Measurements from ENCODE around the gene ABTB1.

Gene ABTB1

GRCh38 chr3:127706785-127707351, 34.1 kb downstream of the ABTB1 start:
- H4K20me1 ChIP-seq: no peaks in the 10 kb centered on the region
- H3K27ac ChIP-seq: no peak overlapping the region
- peaks cover 0 to 12% (median 7%) of the 10 kb centered on the region in 10 experiments; a peak in 12 of 20 replicates for H3K4me1 ChIP-seq
- H3K4me3 ChIP-seq: no peak overlapping the region
- H3K9me3 ChIP-seq (replicated peaks in 1 of 11): peaks cover 6 to 24% (median 13%) of the 10 kb centered on the region in 11 experiments; a peak in 20 of 22 replicates
- 0 out of 22 replicates have a peak, but pooled peaks cover 0 to 2% (median 0%) of the 10 kb centered on the region in 11 experiments for H3K27me3 ChIP-seq
- H3K4me2 ChIP-seq: no peak overlapping the region
- TF ChIP-seq Cebpa-rat (IDR thresholded peaks at IDR 0.05): no peak
- H3K9ac ChIP-seq: no peak overlapping the region
- no peaks in the 10 kb centered on the region for H3K36me3 ChIP-seq

GRCh38 chr3:127707851-127708411, 35.2 kb downstream of the ABTB1 start:
- H3K4me3 ChIP-seq: no peak overlapping the region
- H3K4me2 ChIP-seq: no peak overlapping the region
- H3K4me1 ChIP-seq: peaks cover 0 to 12% (median 7%) of the 10 kb centered on the region in 10 experiments; a peak in 12 of 20 replicates
- H3K27me3 ChIP-seq: peaks cover 0 to 8% (median 0%) of the 10 kb centered on the region in 11 experiments; a peak in 1 of 22 replicates
- no peak overlapping the region for H3K27ac ChIP-seq
- H3K36me3 ChIP-seq: no peaks in the 10 kb centered on the region
- no peaks in the 10 kb centered on the region for H4K20me1 ChIP-seq
- no peak overlapping the region for H3K9ac ChIP-seq
- H3K9me3 ChIP-seq (replicated peaks in 1 of 11): peaks cover 6 to 24% (median 12%) of the 10 kb centered on the region in 11 experiments; a peak in 20 of 22 replicates
- no peak for TF ChIP-seq Cebpa-rat (IDR thresholded peaks at IDR 0.05)

DNA sequence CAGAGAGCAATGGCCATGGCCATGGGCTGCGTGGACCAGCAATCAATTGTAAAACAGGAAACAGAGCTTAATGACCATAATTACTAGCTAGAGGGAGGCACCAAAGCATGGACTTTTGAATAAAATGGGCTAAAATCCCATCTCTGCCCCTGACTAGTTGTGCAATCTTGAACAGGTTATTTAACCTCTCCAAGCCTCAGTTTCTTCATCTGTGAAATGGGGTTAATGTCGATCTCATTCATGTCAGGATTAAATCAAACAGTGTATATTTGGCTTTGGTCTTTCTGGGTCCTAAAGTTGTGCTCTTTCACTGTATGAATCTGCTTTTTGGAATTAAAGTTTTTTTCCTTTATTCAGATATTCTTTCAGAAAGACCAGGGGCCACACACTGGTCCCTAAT, 36.1 kb downstream of the ABTB1 start:
- no peaks in the 10 kb centered on the region for H4K20me1 ChIP-seq
- H3K9me3 ChIP-seq (replicated peaks in 1 of 11): peaks cover 2 to 15% (median 5%) of the 10 kb centered on the region in 11 experiments; a peak in 20 of 22 replicates
- TF ChIP-seq Cebpa-rat (IDR thresholded peaks at IDR 0.05): no peak
- no peaks in the 10 kb centered on the region for H3K36me3 ChIP-seq
- no peak overlapping the region for H3K9ac ChIP-seq
- H3K27ac ChIP-seq: no peak overlapping the region
- no peak overlapping the region for H3K4me2 ChIP-seq
- H3K4me1 ChIP-seq: peaks cover 6 to 13% (median 8%) of the 10 kb centered on the region in 10 experiments; a peak in 16 of 20 replicates
- H3K27me3 ChIP-seq: peaks cover 0 to 8% (median 0%) of the 10 kb centered on the region in 11 experiments; a peak in 1 of 22 replicates
- H3K4me3 ChIP-seq: no peak overlapping the region

DNA sequence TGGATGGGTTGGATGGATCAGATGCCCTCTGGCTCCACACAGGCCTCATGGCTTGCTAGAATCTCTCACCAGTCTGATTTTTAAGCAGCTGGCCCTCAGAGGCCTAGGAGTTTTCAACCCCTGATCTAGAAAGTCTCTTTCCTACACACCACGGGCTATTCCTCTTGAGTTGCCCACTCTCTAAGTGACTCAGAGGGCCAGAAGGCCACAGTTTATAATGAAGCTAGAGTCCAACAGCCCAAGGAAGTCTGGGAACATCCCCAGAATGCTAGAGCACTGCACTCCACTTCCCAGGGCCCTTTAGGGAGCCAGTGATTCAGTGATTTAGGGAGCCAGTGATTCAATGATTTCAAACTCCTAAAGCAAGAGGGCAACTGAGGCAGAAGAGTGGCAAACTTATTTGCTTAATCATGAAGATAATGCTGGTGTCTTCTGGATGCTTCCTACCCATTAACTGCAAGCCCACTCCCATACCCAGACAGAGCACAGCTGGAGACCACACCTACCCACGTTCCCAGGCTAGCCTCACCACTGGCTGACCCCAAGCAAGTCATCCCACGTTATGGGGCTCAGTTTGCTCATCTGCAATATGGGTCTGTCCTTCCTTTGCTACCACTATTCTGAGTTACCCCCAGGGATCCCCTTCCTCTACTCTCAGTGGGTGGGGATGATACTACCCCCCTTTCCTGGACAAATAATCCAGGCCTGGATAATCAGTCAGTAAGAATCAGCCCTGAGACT, 36.7 kb downstream of the ABTB1 start:
- Histone ChIP-seq H4K20me1 (no peaks in the 10 kb centered on the region), H3K9ac (no peak overlapping the region), H3K27ac (no peak overlapping the region), H3K4me3 (no peak overlapping the region), H3K9me3 (replicated peaks in 1 of 11) (peaks cover 0 to 9% (median 0%) of the 10 kb centered on the region in 11 experiments; a peak in 5 of 22 replicates), H3K36me3 (no peaks in the 10 kb centered on the region), H3K4me1 (peaks cover 8 to 20% (median 10%) of the 10 kb centered on the region in 10 experiments; a peak in 16 of 20 replicates), H3K27me3 (peaks cover 0 to 8% (median 0%) of the 10 kb centered on the region in 11 experiments; a peak in 1 of 22 replicates), H3K4me2 (no peak overlapping the region)
- TF ChIP-seq Cebpa-rat (IDR thresholded peaks at IDR 0.05): no peak

GRCh38 chr3:127710155-127710941, 37.6 kb downstream of the ABTB1 start:
- no peak for TF ChIP-seq Cebpa-rat (IDR thresholded peaks at IDR 0.05)
- no peak overlapping the region for H3K9ac ChIP-seq
- H3K4me1 ChIP-seq: peaks cover 8 to 28% (median 13%) of the 10 kb centered on the region in 10 experiments; a peak in 18 of 20 replicates
- H3K27ac ChIP-seq: no peak overlapping the region
- no peaks in the 10 kb centered on the region for H3K36me3 ChIP-seq
- no peak overlapping the region for H3K4me3 ChIP-seq
- peaks cover 0 to under 1% (median 0%) of the 10 kb centered on the region in 11 experiments; a peak in 1 of 22 replicates for H3K9me3 ChIP-seq (replicated peaks in 1 of 11)
- peaks cover 0 to 8% (median 0%) of the 10 kb centered on the region in 11 experiments; a peak in 1 of 22 replicates for H3K27me3 ChIP-seq
- H4K20me1 ChIP-seq: no peaks in the 10 kb centered on the region
- peak overlapping the region in 8 of 11 experiments; percentile 9 to 44 (median 32); a peak in 11 of 22 replicates for H3K4me2 ChIP-seq

DNA sequence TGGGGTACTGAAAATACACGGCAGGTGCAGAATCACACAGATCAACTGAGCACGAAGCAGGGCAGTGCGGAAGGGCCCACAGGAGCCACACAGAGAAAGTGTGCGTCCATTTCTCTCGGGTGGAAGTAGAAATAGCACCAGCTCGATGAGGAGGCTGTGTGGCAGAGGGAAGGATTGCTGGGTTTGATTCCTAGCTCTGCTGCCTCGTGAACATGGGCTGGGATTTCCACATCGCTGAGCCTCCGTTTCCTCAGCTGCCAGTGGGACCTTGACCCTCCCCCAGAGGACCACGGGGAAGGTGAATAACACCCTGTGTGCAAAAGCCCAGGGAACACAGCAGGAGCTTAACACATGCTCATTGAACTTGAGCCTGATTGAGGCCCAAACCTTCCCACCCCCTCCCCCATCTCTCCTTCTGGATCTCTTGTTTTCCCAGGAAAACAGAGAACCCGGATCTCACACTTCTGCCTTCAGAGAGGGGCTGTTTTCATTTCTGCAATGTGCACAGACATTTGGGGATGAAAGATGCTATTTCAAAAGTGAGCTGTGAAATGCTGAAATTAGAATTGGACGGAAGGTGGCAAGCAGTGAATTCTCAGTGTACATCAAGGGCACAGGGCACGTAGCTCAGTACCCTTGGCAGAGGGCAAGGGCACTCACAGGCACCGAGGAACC, 38.4 kb downstream of the ABTB1 start:
- no peak overlapping the region for H3K27ac ChIP-seq
- no peaks in the 10 kb centered on the region for H4K20me1 ChIP-seq
- no peaks in the 10 kb centered on the region for H3K9me3 ChIP-seq (replicated peaks in 1 of 11)
- no peak overlapping the region for H3K4me3 ChIP-seq
- H3K27me3 ChIP-seq: peaks cover 0 to 8% (median 0%) of the 10 kb centered on the region in 11 experiments; a peak in 1 of 22 replicates
- peak overlapping the region in 9 of 11 experiments; percentile 9 to 44 (median 31); a peak in 14 of 22 replicates for H3K4me2 ChIP-seq
- TF ChIP-seq Cebpa-rat (IDR thresholded peaks at IDR 0.05): no peak
- H3K9ac ChIP-seq: no peak overlapping the region
- H3K36me3 ChIP-seq: no peaks in the 10 kb centered on the region
- peaks cover 8 to 36% (median 19%) of the 10 kb centered on the region in 10 experiments; a peak in 19 of 20 replicates for H3K4me1 ChIP-seq

GRCh38 chr3:127711896-127712295, 39.1 kb downstream of the ABTB1 start:
- no peaks in the 10 kb centered on the region for H4K20me1 ChIP-seq
- no peaks in the 10 kb centered on the region for H3K36me3 ChIP-seq
- peaks cover 0 to 8% (median 0%) of the 10 kb centered on the region in 11 experiments; a peak in 1 of 22 replicates for H3K27me3 ChIP-seq
- H3K4me3 ChIP-seq: no peak overlapping the region
- no peak overlapping the region for H3K4me2 ChIP-seq
- no peak overlapping the region for H3K27ac ChIP-seq
- H3K9me3 ChIP-seq (replicated peaks in 1 of 11): no peaks in the 10 kb centered on the region
- no peak overlapping the region for H3K9ac ChIP-seq
- peaks cover 8 to 44% (median 19%) of the 10 kb centered on the region in 10 experiments; a peak in 19 of 20 replicates for H3K4me1 ChIP-seq
- no peak for TF ChIP-seq Cebpa-rat (IDR thresholded peaks at IDR 0.05)

GRCh38 chr3:127712461-127712860, 39.7 kb downstream of the ABTB1 start:
- no peaks in the 10 kb centered on the region for H3K36me3 ChIP-seq
- no peaks in the 10 kb centered on the region for H4K20me1 ChIP-seq
- H3K4me2 ChIP-seq: no peak overlapping the region
- no peak overlapping the region for H3K4me3 ChIP-seq
- H3K4me1 ChIP-seq: peaks cover 8 to 44% (median 19%) of the 10 kb centered on the region in 10 experiments; a peak in 19 of 20 replicates
- no peak overlapping the region for H3K9ac ChIP-seq
- no peaks in the 10 kb centered on the region for H3K9me3 ChIP-seq (replicated peaks in 1 of 11)
- no peak for TF ChIP-seq Cebpa-rat (IDR thresholded peaks at IDR 0.05)
- peaks cover 0 to 8% (median 0%) of the 10 kb centered on the region in 11 experiments; a peak in 1 of 22 replicates for H3K27me3 ChIP-seq
- no peak overlapping the region for H3K27ac ChIP-seq
